ENCODE measurements around the gene MAP3K8. TPM values are rescaled to one million over a fixed set of nuclear protein-coding genes. Genes with fewer than 3 reads are reported as not detected.

MAP3K8 gene
- total and polyA plus RNA-seq, 2 donors (not counting 3 experiments of a cell fraction or from before 2014, with no cell fraction given): 5.2 to 10.6 TPM

DNA sequence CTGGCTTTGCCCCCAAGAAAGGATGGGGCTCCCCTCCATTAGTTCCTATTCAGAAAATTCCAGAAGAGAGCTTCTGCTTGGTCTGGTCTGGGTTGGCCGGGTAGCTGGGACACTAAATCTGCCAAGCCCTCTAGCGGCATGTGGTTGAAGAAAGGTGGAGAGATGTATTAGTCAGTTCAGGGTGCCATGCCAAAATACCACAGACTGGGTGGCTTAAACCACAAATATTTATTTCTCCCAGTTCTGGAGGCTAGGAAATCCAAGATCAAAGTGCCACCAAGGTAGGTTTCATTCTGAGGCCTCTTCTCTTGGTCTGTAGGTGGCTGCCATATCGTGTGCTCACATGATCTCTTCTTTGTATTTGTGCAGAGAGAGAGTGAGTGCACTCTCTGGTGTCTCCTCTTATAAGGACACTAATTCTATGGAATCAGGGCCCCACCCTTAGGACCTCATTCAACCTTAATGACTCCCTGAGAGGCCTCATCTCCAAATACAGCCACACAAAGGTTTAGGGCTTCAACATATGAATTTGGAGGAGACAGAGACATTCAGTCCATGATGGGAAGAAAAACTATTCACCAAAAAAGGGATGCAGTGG is 46.2 kb upstream of the MAP3K8 start:
- dilution Hi-C loops (cut with MboI; ENCODE audit: extremely low pct_ligation_motif_present, low sequenced_read_pairs): no loop called here
- intact Hi-C loops (cut with micrococcal nuclease): no loop called here
- Histone ChIP-seq H4K20me1 (replicated peaks; ENCODE audit: control insufficient read depth, extremely low read depth, insufficient read depth, low read length) (no peaks in the 10 kb centered on the region), H3K9me3 (replicated peaks; ENCODE audit: control insufficient read depth, insufficient read depth, low read length) (no peaks in the 10 kb centered on the region), H3K4me2 (ENCODE audit: insufficient read depth, low read length) (no peak overlapping the region), H2AFZ (ENCODE audit: low read depth, low read length) (no peak overlapping the region), H3K27ac (ENCODE audit: insufficient read depth, low read depth, low read length) (no peak overlapping the region), H3K4me3 (replicated peaks in 1 of 3; ENCODE audit: insufficient read depth in 1 of 3, low read depth in 1 of 3, low read length in 3 of 3) (no peak overlapping the region), H3K36me3 (ENCODE audit: control insufficient read depth in 2 of 2, extremely low read depth in 1 of 2, insufficient read depth in 2 of 2, low read length in 2 of 2) (no peaks in the 10 kb centered on the region), H3K9ac (replicated peaks; ENCODE audit: extremely low read depth, insufficient read depth, low read length) (no peak overlapping the region), H3K4me1 (ENCODE audit: control insufficient read depth, extremely low read depth, insufficient read depth, low read length) (no peaks in the 10 kb centered on the region), H3K79me2 (ENCODE audit: control insufficient read depth, insufficient read depth, low read length) (no peaks in the 10 kb centered on the region), H3K9me1 (replicated peaks; ENCODE audit: control insufficient read depth, extremely low read depth, insufficient read depth, low read length) (no peaks in the 10 kb centered on the region), H3K27me3 (ENCODE audit: control insufficient read depth in 2 of 2, insufficient read depth in 2 of 2, low read length in 2 of 2) (peaks cover 0 to 10% of the 10 kb centered on the region in 2 experiments)
- DNase-seq (ENCODE audit: low read depth, low spot score) (no peak), FAIRE-seq (no peak)
- TF ChIP-seq MYC (IDR thresholded peaks at IDR 0.05; ENCODE audit: low read depth, low read length) (no peak), POLR2AphosphoS5 (IDR thresholded peaks at IDR 0.05; ENCODE audit: insufficient read depth, low read depth, low read length) (no peak), FOS (IDR thresholded peaks at IDR 0.05; ENCODE audit: borderline replicate concordance, insufficient read depth, low read length) (no peak), GATA2 (IDR thresholded peaks at IDR 0.05; ENCODE audit: insufficient read depth, insufficient read length, low read depth, low read length) (no peak)
- BruUV-seq (replicated peaks): no TSS peak
- ChIA-PET CTCF (no interaction called here), POLR2A (no interaction called here)

DNA sequence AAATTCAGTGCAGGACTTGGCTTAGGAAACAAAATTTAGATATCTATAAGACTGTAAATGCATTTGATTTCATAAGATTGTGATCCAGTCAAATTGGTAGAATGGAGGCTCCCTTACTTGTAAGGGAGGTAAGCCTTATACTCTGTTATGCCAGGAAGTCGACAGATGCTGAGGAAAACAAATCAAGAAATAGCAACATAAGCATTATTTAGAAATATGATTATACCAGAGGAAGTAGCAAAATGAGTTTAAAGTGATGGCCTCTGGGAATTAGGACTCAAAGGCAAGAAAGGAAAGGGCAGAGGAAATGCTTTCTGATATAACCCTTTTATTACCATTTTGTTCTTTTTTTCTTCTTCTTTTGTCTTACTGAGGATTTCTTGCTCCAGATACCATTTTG is 44.4 kb upstream of the MAP3K8 start:
- Histone ChIP-seq H3K27ac (ENCODE audit: insufficient read depth, low read depth, low read length) (no peak overlapping the region), H3K36me3 (ENCODE audit: control insufficient read depth in 2 of 2, extremely low read depth in 1 of 2, insufficient read depth in 2 of 2, low read length in 2 of 2) (no peaks in the 10 kb centered on the region), H3K9me3 (replicated peaks; ENCODE audit: control insufficient read depth, insufficient read depth, low read length) (no peaks in the 10 kb centered on the region), H2AFZ (ENCODE audit: low read depth, low read length) (no peak overlapping the region), H3K4me2 (ENCODE audit: insufficient read depth, low read length) (no peak overlapping the region), H3K4me3 (replicated peaks in 1 of 3; ENCODE audit: insufficient read depth in 1 of 3, low read depth in 1 of 3, low read length in 3 of 3) (no peak overlapping the region), H3K9me1 (replicated peaks; ENCODE audit: control insufficient read depth, extremely low read depth, insufficient read depth, low read length) (no peaks in the 10 kb centered on the region), H4K20me1 (replicated peaks; ENCODE audit: control insufficient read depth, extremely low read depth, insufficient read depth, low read length) (no peaks in the 10 kb centered on the region), H3K4me1 (ENCODE audit: control insufficient read depth, extremely low read depth, insufficient read depth, low read length) (no peaks in the 10 kb centered on the region), H3K27me3 (ENCODE audit: control insufficient read depth in 2 of 2, insufficient read depth in 2 of 2, low read length in 2 of 2) (peaks cover 8 to 12% of the 10 kb centered on the region in 2 experiments), H3K9ac (replicated peaks; ENCODE audit: extremely low read depth, insufficient read depth, low read length) (no peak overlapping the region), H3K79me2 (ENCODE audit: control insufficient read depth, insufficient read depth, low read length) (no peaks in the 10 kb centered on the region)
- ChIA-PET POLR2A (no interaction called here), CTCF (interaction anchor here (1.1 to 8.6 kb wide), 2 partner anchors 202 to 298 kb away, joined by 3 to 169 read pairs; no protein-coding TSS in a partner anchor)
- no peak for DNase-seq (ENCODE audit: low read depth, low spot score)
- dilution Hi-C loops (cut with MboI; ENCODE audit: extremely low pct_ligation_motif_present, low sequenced_read_pairs): no loop called here
- intact Hi-C loops (cut with micrococcal nuclease): no loop called here
- TF ChIP-seq POLR2AphosphoS5 (IDR thresholded peaks at IDR 0.05; ENCODE audit: insufficient read depth, low read depth, low read length): no peak
- TF ChIP-seq, protein P1, sequence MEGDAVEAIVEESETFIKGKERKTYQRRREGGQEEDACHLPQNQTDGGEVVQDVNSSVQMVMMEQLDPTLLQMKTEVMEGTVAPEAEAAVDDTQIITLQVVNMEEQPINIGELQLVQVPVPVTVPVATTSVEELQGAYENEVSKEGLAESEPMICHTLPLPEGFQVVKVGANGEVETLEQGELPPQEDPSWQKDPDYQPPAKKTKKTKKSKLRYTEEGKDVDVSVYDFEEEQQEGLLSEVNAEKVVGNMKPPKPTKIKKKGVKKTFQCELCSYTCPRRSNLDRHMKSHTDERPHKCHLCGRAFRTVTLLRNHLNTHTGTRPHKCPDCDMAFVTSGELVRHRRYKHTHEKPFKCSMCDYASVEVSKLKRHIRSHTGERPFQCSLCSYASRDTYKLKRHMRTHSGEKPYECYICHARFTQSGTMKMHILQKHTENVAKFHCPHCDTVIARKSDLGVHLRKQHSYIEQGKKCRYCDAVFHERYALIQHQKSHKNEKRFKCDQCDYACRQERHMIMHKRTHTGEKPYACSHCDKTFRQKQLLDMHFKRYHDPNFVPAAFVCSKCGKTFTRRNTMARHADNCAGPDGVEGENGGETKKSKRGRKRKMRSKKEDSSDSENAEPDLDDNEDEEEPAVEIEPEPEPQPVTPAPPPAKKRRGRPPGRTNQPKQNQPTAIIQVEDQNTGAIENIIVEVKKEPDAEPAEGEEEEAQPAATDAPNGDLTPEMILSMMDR (IDR thresholded peaks at IDR 0.05; ENCODE audit: extremely low read depth in 1 of 2, insufficient read depth in 1 of 2, low read depth in 1 of 2, low read length in 2 of 2): no peak
- peak; percentile 55 for FAIRE-seq
- no TSS peak for BruUV-seq (replicated peaks)

Data from endothelial cell of umbilical vein (primary cell).